Kidney tubule cell (primary cell): ENCODE measurements around the gene PTPRG.

ENCODE experiments used
- DNase-seq: peaks from one replicate; pipeline ENCODE4 v3.0.0-alpha.2; 2018; ENCODE audit warnings: low spot score

PTPRG gene

DNA sequence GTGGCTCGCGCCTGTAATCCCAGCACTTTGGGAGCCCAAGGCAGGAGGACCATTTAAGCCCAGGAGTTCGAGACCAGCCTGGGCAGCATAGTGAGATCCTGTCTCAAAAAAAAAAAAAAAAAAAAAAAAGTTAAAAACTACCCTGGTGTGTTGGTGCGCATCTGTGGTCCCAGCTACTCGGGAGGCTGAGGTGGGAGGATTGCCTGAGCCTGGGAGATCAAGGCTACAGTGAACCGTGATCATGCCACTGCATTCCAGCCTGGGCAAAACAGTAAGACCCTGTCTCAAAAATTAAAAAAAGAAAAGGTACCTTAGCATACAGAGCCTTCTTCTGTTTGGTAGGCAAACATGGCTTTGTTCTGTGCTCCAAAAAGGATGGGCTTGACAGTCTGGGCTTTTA lies 57.5 kb downstream of the PTPRG start:
- DNase-seq, result no peak

DNA sequence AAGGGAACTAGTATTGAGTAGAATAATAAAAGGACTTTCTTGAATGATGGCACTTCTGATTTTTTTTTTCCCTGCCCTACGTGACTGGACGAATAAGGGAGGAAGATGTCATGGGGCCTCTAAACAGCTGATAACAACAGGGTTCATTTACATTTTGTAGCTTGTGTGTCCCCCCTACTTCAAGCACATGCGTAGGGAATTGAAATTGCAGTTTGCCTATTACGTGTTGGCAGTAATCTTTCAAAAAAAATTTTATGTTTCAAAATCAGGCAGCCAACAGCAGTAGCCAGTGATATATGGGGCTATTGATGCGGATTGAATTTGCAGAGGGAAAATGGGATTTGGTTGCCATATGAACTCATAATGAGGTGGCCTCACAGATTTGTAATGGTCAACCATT lies 58.7 kb downstream of the PTPRG start:
- DNase-seq, result no peak

DNA sequence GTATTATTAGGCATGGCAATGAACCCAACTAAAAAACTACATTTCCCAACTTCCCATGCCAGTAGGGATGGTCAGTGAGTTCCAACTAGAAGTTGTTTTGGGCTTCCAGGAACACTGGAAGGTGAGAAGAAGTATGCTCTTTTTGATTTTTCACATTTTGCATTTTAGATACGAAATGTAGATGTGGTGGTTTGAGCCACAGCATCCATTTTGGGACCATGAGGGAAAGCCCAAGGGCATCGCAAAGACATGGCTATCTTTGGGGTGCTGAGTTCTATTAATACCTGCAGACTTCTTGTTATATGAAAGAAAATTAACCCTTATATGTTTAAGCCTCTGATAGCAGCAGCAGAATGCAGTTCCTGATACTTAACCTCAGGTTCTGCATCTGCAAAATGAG lies 62.9 kb downstream of the PTPRG start:
- DNase-seq, result no peak

DNA sequence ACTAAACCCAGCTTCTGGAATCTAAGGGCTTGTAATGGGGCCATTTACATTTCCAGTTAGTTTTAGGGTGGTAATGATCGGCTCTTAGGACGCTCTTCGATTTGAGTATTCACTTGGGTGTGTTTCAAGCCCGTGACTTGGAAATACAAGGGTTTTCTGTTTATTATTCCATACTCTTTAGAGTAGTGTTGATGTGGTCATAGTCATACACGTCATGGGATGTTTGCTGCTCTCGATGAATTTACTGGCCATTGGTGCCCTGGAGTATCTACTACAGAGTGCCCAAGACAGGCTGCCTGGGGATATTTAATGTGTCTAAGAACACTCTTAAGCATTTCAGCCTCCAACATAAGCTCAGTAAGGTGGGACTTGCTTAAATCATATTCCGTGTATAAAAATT lies 64.1 kb downstream of the PTPRG start:
- DNase-seq, result no peak

DNA sequence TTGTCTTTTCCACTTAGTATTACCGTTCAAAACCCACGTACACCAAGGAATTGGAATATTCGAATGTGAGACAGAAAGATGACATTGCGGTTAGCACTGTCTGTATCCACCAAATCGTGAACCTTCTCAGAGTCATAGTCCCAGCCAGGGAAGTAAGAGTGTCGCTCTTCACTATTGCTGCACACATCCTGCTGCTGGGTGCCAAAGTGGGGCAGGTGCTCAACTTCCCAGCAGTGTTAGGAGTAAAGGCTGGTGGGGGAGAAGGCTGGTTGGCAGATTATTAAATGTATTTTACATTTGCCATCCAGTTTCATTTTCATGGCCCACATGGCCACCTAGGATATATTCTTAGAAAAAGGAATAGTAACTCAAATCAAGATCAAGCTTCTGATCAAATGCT lies 65.1 kb downstream of the PTPRG start:
- DNase-seq, result no peak

DNA sequence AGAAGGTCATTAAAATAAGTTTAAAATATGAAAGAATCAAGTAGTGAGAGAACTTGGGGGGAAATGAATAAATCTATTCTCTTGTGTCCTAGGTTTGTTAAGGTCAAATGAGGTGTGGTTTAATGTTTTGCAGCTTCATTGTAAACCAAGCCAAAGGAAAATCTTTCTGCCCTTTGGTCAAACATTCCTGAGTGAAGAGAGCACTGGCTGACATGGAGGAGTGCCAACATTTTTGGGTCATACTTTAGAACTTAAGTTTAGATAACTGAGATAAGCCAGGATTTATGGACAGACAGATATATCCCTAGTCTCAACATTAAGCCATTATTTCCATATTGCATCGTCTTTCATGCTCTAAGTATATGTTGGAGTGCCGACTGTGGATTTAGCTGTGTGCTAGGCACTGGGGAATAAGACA lies 66.4 kb downstream of the PTPRG start:
- peak; percentile 88 for DNase-seq

DNA sequence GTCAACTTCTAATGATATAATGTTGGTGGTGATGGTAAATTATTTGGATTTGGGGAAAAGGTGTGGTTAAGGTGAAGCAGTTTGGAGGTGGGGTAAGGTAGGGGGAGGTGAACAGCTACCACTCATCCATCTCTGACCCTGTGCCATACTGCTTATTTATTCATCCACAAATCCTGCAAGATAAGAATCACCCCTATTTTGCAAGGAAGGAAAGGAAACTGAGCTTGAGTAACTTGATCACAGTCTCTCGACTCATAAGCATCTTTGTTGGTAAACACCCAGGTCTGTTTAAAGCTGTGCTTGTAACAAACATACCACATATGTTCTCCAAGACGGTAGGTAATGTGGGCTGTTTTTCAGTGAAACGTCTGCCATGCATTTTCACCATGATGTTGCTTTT lies 67.3 kb downstream of the PTPRG start:
- no peak for DNase-seq

DNA sequence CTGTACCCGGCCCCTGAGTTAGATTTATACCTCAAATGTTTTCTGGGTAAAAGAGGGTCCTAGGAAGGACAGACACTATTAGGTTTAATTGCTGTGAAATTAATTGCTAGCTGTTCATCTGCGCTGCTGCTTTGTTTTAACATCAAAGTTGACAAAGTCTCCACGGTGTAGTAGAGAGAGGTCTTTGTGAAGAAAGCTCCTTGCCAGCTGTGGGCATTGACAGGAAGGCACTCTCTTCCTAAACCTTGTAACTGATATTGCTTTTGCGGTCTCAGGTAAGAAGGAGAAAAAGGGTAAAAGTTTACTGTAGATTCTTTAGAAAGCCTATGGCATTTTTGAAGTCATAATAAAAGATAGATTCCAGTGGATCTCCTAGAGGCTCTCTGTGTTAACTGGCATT lies 68.1 kb downstream of the PTPRG start:
- no peak for DNase-seq

DNA sequence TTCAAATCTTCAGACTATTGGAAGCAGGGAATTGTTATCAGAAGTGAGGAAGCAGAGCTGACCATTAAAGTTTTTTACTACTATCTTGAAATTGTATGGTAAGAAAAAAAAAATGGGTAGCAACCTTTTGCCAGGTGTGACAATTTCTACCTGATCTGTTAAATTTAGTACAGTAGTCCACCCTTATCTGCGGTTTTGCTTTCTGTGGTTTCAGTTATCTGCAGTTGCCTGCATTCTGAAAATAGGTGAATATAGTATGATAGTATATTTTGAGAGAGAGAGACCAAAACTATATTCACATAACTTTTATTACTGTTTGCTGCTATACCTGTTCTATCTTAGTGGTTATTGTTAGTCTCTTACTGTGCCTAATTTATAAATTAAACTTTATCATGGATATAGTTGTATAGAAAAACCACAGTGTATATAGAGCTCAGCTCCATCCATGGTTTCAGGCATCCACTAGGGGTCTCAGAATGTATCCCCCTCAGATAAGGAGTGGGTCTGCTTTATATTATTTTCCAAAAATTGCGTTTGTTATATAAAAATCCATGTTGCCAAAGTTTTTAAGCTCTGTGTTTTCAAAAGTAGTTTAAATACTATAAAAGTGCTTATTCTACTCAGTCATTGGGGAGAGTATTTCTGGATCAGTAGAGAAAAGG lies 69.9 kb downstream of the PTPRG start:
- DNase-seq, result no peak

DNA sequence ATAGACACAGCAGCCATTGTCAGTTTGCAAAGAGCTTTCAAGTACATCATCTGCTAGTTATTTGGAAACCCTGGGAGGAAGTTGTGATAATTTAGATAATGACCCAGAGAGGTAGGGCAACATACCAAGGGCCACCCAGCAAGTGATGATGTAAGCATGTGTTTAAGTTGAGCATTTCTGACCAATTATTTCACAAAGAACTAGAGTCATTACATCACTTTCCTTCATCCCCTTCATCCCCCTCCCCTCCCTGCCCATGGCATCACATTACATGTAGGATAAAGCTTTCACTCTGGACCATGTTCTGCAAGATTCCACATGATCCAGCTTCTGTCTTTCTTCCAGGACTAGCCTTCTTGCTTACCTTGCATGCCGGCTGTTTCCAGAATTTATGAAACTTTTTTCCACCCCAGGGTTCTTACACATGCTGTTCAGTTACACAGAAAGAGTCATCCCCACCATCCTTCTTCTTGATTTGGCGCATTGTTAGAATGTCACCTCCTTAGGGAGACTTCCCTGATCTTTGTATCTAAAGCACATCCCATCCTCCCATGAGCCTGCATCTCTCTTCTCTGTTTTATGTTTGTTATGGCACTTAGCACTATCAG lies 71.3 kb downstream of the PTPRG start:
- DNase-seq, result no peak

DNA sequence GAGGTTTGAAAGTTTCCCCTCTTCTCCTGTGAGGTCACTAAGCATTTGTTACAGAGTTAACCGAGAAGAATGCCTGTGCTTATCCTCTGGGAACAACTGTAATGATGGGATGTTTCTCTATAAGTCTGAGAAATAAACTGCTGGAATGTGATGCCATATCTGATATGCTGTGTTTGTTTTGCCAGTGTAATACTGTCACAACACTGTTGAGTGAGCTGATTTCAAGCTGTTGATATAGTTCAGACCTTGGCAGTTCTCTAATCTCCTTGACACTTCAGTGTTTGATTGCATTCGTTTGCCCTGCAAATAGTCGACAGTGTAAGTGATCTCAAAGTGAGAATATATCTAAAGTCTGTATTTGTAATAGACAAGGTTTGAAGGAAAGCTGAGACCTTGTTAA lies 73.3 kb downstream of the PTPRG start:
- no peak for DNase-seq

DNA sequence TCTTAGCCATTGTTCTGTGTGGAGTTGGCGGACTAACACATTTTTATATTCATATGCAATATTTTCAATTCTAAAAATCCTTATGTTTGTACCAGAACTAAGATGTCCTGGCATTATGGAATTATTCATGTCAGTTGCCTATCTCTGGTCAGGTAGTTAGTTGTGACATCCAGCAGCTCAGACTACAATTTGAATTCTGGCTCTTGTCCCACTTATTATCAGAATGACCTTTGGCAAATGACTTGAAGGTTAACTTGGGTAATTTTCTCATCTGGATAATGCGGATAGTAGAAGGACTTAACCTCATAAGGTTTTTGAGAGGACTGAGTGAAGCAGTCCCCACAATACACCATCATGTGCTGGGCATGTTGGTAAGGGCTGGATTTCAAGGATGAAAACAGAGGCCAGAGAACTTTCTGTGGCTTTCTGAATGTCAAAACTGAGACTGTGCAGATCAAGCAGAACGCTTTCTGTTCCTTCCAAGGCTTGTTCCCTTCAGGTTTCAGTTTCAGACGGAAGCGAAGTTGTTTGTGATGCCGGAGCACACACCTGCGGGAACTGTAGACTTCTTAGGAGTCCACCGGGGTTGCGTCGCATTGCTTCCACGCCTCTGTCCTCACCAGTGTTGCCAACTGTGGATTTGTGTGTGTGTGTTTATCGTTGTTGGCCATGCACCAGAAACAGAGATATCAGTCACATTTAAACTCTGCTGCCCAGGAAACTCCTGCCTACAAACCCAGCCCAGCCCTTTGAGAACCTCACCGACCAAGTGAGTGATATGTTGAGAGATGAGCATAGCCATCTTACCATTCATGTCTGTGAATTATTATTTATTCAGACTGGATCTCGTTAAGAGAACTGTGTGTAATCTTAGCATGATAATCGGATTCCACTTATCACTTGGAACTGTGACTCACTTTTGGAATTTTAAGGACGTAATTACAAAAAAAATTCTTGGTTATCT lies 76.0 kb downstream of the PTPRG start:
- peak; percentile 64 for DNase-seq

DNA sequence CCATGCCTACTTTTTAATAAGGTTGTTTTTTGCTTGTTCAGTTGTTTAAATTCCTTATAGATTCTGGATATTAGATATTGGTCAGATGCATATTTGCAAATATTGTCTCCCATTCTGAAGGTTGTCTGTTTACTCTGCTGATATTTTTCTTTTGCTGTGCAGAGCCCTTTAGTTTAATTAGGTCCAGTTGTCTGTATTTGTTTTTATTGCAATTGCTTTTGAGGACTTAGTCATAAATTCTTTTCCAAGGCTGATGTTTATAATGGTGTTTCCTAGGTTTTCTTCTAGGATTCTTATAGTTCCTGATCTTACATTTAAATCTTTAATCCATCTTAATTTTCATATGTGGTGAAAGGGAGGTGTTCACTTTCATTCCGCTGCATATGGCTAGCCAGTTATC lies 77.4 kb downstream of the PTPRG start:
- no peak for DNase-seq

DNA sequence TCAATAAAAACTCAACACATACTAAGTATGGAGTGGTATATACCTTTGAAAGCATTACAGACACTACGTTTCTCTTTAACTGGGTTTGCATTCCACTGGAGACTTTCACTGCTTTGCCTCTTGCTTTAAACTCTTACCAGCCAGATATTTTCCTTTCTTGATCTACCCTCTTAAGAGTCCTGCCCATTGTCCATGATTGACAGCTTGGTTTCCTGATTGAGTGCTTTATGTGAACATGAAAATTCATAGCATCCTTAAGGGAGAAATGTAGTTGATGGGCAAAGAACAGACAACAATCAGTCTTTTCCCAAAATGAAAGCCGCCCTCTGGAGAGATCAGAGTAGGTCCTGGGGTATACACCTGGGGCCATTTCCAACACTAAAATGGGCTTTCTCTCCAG lies 78.6 kb downstream of the PTPRG start:
- no peak for DNase-seq

DNA sequence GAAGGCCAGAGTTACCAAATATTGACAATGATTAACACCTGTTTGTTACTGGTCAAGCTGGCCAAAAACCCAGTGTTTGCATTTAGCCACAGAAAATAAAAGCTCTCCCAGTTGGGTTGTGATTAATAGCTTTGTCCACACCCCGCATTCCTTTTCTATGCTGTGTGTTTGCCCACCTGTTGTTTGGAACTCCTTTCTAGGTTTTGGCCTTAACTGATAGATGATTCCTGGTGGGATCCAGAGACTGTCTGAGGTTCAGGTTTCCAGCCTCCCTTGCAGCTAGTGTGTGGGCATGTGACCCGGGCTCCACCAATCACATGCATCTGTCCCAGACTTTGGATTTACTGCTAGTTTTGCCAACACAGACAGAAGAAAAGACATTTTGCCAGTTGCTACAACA lies 83.8 kb downstream of the PTPRG start:
- peak; percentile 83 for DNase-seq

DNA sequence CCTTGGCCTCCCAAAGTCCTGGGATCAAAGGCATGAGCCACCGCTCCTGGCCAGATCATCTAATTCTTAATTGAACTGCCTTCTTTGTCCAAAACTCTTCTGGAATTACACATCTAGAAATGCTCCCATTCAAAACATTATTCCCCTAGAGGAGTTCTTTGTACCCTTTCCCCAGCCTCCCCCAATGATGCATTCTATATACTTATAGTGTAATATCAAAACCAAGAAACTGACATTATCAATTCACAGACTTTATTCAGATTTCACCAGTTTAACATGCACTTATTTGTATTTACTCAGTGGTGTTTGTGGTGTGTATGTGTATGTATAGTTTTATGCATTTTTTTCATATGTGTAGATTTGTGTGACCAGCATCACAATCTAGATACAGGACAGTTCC lies 85.0 kb downstream of the PTPRG start:
- no peak for DNase-seq

DNA sequence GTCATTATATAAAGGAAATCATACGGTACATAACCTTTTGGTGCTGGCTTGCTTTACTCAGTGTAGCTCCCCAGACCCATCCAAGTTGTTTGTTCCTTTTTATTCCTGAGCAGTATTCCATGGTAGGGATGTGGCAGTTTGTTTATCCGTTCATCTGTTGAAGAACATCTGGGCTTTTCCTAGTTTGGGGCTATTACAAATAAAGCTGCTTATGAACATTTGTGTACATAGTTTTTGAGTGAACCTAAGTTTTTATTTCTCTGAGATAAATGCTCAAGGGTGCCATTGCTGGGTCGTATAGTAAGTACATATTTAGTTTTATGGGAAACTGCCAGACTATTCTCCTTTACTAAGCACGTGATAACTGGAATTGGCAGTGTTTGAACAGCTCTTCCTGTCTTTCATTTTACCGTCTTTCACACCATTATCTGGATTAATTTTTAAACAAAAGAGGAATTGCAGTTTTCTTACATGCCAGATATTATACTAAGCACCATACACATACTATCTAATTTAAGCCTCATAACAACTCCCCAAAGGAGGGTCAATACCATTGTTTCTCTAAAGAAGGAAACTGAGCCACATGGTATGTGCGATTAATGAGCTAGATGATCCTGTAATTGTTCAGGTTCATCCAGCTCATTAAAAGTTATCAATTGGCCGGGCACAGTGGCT lies 85.6 kb downstream of the PTPRG start:
- DNase-seq, result no peak

DNA sequence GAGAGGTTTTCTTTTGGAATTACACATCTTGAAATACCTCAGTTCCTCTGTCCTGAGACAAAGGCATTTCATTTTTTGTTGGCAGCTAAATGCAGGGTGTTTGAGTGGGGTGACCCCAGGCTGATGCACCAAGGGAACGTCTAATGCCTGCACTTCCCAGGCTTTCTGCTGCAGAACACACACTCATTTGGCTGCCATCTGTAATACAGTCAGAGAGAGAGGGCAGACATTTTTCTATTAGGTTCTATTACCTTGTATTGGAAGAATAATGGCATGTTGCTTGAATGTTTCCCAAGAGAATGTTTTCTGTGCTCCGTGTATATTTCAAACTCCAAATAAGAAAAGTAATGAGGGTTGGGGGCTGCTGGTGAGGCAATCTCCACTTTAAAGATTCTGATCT lies 87.1 kb downstream of the PTPRG start:
- no peak for DNase-seq

DNA sequence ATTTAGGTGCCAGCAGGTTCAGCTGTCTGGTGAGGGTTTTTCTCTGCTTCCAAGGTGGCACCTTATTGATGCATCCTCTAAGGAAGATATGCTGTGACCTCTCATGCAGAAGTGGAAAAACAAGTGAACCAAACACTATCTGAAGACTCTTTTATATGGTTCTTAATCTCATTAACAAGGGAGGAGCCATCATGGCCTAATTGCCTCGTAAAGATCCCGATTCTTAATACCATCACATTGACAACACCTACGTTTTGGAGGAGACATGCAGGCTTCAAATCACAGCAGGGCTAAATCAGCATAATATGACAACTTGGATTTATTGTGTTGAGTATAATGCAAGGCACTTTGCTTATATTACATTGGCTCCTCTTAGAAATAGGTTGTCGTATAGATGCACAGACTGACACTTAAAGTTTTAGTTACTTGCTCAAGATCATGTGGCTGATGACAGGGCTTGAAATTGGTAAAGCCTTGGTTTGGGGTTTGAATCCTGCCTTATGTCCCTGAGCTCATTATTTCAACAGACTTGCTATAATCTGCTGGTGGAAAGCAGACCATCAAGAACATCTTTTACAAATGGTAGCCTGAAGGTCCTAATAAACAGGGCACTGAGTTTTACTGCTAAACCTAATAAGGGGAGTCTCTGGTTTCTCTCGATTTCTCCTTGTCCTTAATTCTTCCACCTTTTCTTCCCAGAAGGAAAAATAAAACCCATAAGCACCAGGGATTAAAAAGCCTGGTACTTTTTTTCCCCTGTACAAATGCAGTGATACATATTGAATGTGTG lies 88.2 kb downstream of the PTPRG start:
- no peak for DNase-seq

DNA sequence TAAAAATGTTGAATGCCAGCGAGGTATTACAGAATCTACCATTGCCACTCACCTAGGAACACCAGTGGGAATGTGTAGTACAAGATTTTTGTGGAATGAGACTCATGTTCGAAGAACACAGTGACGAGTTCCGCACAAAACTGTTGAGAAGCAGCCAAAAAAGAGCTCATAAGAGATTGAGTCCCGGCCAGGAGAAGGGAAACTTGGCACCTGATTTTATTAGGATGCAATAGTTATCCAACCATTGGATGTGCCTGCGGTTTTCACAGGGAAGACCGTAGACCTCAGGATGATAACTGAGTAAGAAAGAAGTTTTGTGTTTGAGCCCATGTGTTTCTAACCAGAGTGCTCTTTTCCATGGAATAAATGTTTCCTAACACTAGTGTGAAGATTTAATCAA lies 88.9 kb downstream of the PTPRG start:
- peak; percentile 60 for DNase-seq

DNA sequence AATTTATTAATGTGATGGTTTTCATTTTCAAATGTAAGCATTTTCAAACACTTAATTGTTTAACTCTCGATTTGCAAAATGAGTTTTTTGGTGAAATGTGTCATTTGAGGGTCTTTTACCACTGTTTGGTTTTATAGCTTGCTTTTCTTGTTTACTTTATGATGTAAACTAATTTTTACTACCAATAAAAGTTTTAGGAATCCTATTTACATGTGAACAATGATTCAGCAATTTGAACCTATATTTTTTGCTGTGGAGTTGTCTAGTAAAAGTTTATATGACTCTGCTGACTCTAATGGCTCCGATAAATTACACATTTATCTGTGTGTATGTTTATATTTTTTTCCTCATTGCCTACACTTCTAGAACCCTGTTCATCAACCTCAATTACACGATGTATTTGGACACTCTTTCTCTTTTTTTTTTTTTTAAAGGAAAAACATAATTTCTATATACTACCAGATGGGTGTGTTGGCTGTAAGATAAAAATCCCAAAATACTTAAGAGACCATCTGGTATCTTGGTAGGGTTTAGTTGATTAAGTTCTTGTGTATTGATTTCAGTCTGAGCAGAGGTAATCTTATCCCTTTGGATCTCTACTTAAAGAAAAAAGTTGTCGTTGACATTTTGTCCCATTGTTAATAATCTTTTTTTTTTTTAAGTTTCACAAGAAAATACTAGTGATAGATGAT lies 89.5 kb downstream of the PTPRG start:
- DNase-seq, result no peak
